Middle frontal gyrus (tissue), 1 donor: ENCODE data around the gene UNC80.

Source experiments
- DNase-seq: peaks from one replicate; pipeline ENCODE4 v3.0.0-alpha.2; 2015; ENCODE audit warnings: low spot score; ENCODE audit errors: extremely low spot score

UNC80 gene

DNA sequence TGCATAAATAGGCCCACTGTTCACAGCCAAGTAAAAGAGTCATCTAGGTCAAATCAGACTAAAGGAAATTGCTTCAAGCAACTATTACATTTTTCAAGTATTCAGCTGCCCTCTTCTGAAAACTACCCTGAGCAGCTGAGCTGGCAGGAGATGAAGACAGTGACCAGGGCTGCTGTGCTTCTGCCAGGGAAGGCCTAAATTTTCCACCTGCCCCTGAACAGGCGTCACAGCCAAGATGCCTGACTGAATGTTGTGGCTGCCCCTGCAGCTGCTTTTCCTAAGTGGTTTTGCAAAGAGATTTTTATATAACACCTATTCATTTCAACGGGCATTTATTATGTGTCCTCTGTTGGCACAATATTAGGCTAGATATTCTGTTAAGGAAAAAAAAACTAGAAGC is 134.1 kb downstream of the UNC80 start:
- no peak for DNase-seq

DNA sequence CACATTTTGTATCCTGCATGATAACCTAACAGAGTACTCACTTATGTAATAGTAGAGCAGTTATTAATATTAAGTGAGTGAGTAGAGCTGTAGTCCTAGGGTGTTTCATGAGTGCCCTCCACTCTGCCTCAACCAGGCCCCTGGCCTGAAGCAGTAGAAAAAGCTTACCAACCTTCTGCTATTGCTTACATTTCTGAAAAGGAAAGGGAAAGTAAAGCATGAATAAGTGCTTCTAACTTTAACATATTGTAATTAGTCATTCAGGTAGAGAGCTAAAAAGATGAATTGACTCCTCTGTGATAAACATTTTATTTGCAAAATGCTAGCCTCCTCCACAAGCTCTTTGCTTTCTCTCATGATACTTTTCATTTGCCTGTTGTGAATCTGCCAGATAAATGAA is 136.1 kb downstream of the UNC80 start:
- no peak for DNase-seq

DNA sequence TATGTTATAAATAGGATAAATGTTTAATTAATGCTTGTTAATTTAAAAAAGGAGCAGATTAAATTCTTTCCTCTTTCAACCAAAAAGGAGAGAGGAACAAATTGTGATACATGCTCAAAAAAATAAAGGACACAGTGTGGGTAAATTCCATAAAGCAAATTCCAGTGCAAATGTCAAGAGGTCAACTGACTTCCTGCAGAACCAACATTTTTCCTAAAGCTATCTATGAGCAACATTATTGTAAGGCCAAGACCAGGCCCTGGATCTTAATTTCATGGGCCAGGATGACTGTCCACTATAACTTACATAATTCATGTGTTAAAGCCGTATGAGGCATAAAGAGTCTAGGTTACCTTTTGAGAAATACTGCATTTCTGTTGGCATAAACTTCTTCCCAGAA is 136.9 kb downstream of the UNC80 start:
- DNase-seq: no peak

DNA sequence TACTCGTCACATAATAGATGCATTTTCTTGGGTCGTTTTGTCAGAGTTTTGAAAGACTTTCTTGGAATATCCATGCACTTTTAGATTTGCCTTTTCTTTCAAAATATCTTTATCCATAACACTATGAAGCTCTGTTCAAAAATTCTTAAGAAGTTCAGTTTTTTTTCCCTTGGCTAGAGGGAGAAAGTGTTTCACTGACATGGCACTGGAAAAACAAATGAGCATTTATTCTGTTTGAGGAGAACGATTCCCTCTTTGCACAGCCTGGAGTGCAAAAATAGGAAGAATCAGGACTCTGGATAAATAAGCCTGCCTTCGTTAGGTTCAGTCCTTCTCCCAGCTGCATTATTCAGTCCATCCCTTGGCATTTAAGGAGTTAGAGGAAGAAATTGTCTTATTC is 139.9 kb downstream of the UNC80 start:
- no peak for DNase-seq

DNA sequence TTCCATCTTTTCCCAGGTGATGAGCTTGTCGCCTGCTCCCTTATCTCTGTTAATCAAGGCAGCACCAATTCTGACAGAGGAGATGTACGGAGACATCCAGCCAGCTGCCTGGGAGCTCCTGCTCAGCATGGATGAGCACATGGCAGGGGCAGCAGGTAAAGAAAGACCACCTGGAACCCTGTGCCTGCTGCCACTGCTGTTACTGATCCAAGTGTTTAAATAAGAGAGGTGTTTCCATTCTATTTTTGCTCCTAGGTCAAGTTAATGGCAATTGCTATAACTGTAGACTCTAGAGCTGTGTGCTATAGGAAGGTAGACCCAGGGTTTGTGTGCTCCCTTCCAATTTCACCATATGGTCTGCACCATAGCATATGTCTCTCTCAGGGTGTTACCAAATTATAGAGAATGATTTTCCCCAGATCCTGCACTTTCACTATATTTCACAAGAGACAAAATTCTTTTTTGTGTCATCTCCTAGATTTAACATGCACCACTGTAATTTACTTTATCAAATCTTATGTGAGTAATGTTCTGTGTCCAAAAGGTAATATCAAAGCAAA is 142.2 kb downstream of the UNC80 start:
- peak; percentile 39 for DNase-seq

DNA sequence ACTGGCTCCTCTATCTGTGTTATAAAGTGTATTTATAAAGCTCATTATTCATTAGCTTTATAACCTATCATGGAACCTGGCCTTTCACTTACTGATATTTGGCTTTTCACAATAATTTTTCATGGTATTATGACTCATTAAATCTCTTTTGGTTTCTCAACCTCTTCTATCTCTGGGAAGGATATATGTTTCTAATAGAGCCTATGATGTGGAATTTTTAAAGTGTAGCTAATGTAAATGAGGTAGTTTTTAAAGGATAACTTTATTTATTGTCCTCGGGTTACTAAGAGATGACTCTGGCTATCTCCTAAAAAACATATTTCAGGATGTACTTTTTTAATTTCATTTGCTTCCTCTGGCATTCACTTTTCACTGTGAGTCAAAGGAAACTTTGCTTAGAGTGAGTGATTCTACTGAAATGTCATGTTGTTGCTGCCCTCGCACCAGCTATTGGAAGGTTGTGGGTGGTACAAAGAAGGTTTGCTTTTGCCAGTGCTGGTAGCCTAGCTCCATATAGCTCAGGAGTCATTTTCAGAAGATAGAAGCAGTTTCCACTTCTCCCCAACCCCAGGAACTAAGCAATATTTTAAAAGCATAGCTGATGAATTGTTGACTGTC is 145.6 kb downstream of the UNC80 start:
- DNase-seq: no peak

DNA sequence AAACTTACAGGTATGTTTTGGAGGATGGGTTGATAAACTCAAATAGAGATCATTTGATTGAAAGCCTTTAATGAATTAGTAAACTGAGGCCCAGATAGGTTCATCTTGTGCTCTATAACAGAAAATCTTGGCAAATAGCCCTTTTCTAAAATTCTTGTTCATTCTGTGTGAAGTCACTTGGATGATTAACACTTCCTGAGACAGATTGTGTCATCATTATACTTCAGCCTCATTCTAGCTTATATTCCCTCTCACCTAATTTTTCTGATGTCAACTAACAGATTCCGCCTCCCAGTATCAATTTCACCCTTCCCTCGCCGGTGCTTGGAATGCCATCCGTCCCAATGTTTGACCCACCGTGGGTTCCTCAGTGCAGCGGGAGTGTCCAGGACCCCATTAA is 146.6 kb downstream of the UNC80 start:
- no peak for DNase-seq

DNA sequence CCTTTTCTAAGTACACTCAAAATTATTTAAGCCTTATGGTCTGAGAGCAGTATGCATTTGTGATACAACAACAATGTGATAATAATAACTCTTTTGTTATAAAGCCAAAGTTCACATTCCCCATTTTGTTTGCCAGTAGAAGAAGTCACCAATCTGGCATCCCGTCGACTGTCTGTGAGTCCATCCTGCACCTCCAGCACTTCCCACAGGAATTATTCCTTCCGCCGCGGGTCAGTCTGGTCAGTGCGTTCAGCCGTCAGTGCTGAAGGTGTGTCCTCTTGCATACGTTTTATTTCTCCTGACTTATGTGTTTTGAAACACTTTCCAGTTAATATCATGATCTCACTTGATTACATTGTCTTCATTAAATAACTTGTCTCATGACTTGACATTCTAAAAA is 150.5 kb downstream of the UNC80 start:
- DNase-seq: no peak

DNA sequence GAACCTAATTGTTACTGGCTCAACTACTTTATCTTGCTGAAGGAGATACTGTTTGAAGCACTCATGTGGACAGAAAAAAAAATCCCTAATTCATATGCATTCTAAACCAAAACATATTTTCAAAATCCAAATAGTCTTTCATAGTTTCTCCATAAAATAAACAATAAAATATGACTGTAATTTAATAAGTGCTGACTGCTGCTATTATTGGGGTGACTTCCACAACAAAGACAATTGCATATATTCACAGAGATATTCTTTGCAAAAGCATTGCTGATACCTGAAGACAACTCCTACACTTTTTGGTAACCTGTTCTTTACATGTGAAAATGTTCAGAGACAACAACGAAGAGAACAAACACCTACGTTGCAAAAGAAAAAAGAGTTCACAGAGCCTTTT is 157.7 kb downstream of the UNC80 start:
- no peak for DNase-seq

DNA sequence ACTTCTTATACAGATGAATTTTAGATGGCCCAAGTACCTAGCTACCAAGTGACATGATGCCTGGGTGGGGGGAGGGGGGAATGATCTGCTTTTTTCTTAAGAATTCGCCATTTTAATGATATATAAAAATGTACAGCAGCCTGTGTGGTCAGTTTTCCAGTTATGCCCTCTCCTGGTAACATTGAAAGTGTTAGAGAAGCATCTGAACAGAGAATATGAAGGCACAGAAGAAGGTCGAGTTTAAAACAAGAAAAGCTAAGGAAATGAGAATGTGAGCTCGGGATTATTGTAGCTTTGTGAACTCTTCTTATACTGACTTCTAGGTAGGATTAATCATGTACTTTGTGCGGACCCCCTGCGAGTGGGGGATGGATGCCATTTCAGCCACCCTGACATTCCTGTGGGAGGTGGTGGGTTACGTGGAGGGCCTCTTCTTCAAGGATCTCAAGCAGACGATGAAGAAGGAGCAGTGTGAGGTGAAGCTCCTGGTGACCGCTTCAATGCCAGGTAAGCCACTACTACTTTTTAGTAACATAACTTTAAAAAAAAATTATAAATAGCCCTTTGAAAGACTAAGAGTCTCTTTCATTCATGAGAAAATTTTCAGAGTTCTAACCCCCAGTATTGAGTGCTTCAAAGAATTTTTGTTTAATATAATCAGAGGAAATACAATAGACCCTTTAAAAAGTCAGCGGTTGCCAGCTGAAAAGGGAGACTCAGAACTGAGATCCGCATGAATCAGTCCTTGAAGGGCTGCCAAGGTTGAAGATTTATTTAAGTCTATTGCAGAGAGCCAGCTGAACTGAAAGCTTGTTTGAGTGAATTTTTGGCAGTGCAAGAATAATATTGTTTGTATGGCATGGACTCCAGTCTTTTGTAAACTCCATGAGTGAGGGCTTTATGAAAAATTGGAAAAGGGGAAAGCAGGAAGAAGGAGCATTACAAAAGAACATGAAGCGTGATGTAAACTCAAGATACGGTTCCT is 162.2 kb downstream of the UNC80 start:
- peak; percentile 87 for DNase-seq

DNA sequence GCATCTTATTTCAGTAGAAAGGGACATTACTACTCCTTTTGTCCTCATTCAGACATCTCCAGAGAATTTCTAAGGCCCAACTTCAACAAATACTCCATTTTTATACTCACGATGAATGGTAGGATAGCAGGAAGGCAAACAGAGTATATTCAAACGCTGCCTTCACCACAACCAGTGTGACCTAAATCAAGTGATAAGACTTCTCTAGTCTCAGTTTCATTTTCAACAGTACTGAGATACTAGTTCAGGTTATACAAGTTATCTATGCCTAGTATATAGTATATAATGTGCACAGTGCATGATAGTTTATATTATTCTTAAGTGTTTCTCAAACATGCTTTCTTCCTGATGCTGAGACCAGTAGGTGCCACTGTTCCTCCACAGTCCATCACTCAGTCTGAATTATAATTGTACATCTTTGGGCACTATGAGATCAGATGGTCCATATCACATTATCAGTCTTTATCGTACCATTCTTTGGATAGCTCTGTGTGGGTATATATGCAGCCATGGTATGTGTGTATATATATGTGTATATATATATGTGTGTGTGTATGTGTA is 164.6 kb downstream of the UNC80 start:
- DNase-seq: no peak

DNA sequence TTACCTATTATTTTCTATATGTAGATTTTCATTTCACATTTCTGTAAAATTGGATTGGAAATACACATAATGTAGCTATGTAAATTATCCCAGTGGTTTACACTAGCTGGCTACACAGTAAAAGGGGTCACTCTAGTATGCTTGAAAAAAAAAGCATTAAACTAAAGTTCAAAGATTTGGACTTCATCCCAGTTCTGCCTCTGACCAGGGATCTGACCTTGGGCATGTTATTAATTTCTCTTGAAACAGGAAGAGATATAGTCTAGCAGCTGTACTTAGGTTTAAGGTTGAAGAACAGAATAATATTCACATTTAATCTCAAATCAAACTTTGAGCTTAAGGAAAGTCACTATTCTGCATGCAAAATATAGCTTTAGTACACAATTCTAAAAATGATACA is 166.3 kb downstream of the UNC80 start:
- no peak for DNase-seq

DNA sequence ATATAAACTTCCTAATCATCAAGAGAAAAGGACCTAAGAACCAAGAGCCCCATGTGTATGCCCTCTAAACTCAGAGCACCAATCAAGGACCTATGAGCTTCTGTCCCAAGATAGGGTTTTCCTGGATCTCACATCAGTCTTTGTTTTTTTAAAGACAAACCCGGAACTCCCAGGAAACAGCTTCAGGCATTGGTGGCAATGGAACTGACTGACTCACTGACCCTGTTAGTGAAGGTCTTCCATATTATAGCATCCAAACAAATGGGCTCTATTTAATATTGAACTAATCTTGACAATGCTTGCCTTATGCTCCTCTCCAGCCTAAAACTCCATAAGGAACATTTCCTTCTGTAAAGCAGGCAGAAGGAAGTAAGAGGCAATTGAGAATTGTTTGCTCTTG is 167.3 kb downstream of the UNC80 start:
- DNase-seq: no peak

DNA sequence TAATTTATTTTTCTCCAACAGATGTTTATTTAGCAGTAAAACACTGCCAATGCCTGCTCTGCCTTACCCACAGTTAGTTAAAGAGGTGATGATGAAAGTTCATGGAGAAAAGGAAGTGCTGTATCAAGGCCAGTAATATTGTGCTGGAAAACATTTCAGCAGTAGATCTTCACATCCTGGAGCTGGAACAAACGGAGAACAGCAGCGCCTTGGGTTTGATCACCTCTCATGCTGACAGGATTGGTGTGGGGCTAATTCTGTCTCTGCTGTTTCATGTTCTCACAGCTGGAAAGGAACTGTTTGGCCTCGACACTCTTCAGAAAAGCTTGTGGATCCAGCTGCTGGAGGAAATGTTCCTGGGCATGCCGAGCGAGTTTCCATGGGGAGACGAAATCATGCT is 169.3 kb downstream of the UNC80 start:
- DNase-seq: no peak

DNA sequence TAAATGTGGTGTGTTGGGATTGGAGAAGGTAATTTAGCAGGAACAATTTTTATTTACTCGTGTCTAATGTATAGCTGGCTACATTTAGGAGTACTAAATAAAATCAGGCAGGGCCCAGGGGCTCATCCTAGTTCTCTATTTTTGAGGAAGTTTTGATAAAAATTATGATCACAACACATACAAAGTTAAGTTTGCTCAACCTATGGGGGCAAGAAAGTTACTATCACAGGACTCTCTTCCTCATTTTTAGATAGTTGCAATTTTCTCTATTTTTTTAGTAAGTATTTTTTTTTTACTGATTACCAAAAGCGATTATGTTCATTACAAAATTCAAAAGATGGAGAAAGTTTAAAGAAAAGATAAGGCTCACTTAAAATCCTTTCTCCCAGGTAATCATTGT is 170.8 kb downstream of the UNC80 start:
- no peak for DNase-seq

DNA sequence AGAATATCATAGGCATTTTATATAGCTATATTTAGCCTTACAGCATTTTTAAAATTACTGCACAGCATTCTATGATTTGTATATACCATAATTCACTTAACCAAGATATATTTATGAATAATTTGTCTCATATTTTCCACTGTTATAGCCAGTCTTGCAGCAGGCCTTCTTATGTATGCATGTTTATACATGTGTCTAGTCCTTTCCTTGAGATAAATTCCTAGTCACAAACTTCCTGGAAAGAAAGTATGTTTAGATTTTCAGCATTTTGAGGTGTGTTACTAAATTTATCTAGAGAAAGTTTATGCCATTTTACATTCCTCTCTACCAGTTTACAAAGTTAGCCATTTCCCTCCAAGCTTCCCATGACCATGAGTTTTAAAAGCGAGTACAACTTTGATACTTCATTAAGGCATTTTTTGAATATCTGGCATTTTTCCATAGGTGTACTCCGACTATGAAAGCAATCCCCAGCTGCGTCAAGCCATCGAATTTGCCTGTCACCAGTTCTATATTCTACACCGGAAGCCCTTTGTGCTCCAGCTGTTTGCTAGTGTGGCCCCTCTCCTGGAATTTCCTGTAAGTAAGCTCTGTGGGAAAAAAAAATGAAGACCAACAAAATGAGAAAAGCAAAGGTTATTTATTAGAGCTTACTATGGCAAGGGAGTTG is 171.4 kb downstream of the UNC80 start:
- no peak for DNase-seq

DNA sequence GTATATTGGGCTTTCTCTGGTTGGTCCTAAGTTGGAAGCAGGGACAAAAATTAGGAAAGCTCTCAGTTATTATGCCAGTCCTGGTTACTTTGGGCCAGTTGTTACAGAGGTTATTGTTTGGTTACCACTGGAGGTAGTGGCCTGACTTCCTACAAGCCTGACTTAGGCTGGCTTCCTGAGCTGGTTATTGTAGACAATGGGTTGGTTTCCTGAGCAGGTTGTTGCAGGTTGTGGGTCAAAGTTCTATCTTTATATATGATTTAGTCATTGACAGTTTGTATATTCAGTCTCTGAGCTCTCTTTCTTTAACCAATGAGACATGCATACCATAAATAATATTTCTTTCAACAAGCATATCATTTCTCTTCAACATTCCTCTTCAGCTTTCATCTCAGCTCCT is 172.1 kb downstream of the UNC80 start:
- DNase-seq: no peak

DNA sequence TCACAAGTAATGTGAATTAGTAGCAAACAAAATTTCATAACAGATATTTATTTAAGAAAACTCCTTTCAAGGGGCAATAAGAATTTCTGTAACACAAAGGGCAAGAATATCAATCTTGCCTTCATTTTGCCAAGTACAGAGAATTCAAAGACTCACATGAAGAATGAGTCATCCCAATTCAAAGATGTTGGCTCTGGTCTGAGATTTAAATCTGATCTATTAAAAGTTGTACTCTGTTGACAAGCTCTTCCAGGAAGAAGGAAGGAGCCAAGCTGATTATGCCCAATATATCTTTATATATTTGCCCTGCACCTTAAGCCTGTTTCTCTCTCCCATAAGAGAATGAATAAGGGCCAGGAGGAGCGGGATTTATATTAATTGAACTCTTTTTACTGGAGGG is 174.9 kb downstream of the UNC80 start:
- no peak for DNase-seq

DNA sequence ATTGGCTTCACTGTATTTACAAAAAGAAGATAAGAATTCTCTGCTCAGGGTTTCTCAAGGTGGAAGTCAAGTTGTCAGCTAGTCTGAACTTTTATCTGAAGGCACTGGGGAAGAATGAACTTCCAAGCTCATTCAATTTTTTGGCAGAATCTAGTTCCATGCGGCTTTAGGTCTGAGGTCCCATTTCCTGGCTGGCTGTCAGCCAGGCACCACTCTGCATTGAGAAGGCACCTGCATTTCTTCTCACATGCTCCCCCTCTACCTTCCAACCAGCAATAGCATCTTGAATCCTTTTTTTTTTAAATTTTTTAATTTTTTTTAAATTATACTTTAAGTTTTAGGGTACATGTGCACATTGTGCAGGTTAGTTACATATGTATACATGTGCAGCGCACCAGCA is 184.6 kb downstream of the UNC80 start:
- DNase-seq: no peak

DNA sequence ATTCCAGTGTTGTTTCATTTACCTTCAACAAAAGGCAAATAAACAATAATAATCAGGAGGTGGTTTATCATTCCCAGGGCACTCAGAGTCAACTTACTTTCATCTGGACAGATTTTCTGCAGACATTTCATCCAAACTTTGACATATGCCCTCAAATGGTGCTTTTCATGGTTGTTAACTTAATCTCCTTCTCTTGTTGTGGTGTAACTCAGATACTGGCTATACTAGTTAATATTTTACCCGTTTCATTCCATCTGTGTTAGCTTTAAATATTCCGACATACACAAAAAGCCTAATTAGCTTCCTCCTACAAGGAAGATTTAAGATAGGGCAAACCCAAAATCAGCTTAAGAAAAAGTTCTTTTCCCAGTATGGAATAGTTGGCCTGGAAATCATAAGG is 186.4 kb downstream of the UNC80 start:
- DNase-seq: no peak

DNA sequence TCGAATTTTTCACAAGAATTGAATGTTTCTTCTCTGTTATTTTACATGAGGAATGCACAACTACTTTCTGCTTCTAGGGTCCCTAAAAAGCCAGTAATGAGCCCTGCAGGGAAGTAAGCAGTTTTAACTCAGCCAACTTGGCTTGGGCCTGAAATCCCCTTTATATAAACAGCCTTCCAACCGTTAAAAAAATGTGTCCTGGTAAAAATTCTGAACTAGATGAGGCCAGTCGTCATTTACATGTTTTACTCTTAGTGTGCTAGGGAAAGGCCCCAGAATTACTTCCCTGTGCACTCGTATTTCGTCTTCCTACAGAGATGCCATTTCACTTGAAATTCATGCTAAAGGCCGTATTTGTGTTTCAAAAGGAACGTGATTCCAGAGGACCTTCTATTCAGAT is 188.4 kb downstream of the UNC80 start:
- no peak for DNase-seq
